SW 1271 (cell line): Measurements from ENCODE around the gene AQP6.
A peak's percentile ranks its signal among the peaks of the same experiment; 100 is the strongest.

Source experiments
- DNase-seq, 2 experiments: peaks; one replicate each; lab custom pipeline; 2025; lab: John Stamatoyannopoulos, UW

The AQP6 gene

DNA sequence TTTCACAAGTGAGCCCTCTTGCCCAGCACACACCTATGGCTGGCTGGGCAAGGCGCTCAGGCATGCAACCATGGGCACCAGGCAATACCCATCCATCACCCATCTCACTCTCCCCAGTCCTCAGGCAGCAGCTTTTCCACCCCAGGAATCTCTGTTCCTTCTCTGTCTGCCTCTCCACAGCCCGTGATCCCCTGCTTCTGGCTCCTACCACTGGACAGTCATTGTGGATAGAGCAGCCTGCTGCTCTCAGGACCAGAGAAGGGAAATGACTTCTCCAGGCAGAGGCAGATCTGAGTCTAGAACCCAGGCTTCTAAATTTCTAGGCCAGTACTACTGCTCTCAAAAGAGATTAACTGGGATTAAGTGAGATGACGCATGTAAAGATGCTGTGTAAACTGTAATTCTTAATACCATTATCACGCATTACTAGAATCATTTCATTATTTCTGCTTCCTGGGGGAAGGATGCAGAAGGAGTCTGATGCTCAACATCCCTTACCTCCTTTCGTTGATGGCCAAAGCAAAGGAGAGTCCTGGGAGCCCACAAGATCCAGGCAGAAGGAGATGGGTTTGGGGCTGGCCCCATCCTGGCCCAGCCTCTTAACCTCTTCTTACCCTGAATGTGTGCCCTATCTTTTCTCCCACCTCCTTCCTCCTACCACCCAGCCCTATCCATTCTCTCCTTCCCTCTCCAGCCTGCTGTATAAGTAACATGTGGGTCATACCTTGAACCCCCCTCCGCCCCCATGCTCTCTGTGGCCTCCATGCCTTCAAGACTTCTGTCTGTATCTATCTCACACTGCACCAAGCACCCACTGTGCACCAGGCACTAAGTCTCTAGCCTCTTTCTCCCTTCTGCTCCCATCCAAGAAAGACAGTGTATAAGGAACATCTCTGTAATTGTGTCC lies 15.8 kb upstream of the AQP6 start:
- DNase-seq: no peak

DNA sequence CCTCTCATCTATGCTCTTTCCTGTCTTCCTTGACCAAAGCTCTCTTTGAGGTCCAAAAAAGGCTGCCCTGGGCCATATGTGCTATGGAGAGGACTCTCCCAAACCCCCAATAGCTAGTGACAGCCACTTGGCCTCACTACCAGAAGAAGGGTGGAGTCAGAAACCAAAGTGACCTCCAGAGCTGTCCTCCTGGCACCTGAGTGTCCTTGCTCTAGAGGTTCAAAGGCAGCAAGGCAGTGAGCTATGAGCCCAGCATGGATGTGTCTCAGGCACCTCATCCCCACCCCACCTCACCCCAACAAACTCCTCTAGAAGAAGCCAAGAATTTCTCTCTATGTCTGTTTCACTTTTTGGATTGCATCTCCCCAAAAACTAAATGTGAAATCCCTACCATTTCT lies 15.2 kb upstream of the AQP6 start:
- DNase-seq: no peak

DNA sequence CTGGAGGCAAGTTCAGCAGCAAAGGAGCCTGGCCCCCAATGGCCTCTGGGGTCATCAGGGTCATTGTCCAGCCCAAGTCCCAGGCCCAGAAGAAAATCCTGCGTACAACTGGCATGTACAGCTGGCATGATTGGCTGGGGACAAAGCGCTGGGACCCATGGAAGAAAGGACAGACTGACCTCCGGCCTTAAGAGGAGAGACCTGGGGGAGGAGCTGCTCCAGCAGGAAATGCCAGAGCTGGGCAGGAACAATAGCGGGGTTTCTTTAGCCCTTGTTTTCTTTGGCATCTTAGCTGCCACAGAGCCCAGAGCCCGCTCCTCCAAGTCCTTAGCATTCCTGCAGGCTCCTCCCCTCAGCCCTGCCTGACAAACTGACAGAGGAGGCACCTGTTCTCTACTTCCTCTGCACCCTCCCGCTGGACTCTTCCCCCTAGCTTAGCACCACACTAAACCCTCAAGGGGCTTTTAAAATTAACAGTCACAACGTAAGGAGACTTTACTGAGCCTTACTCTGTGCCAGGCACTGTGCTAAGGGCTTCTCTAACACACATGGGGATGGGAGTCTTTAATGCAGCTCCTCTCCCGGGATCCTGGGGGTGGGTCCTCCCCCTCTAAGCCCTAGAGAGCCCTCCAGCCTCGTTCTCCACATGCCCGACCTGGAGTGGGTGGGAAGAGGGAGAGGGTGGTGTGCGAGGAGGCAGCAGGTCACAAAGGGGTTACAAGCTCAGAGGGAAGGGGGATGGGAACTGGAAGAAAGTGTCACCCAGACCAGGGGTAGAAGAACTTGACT lies 12.9 kb upstream of the AQP6 start:
- peak in 1 of 2 experiments; percentile 71 for DNase-seq

DNA sequence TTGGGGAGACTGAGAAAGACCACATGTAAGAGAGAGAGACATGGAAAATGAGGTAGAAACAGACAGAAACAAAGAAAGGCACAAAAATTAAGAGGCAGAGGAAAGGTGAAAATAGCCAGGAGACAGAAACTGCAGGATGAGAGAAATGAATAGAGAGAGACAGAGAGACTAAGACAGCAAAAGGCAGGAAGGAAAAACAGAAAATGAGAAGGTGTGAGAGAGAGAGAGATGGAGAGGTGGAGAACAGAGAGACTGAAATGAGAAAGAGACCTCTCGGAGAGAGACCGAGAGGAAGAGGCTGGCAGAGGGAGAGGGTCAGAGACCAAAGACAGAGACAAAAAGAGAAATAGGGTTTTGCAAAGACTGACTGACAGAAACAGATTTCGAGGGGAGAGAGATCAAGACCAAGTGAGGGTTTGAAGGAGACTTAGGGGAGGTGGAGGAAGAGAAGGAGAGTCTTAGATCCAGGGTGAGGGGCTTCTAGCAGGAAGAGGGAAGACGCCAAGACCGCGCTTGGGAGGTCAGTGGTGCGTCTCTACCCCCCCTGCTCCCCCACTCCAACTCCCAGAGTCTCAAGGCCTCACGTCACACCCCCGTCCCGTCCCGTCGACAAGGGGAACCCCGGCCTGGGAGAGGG lies 12.2 kb upstream of the AQP6 start:
- DNase-seq: no peak

DNA sequence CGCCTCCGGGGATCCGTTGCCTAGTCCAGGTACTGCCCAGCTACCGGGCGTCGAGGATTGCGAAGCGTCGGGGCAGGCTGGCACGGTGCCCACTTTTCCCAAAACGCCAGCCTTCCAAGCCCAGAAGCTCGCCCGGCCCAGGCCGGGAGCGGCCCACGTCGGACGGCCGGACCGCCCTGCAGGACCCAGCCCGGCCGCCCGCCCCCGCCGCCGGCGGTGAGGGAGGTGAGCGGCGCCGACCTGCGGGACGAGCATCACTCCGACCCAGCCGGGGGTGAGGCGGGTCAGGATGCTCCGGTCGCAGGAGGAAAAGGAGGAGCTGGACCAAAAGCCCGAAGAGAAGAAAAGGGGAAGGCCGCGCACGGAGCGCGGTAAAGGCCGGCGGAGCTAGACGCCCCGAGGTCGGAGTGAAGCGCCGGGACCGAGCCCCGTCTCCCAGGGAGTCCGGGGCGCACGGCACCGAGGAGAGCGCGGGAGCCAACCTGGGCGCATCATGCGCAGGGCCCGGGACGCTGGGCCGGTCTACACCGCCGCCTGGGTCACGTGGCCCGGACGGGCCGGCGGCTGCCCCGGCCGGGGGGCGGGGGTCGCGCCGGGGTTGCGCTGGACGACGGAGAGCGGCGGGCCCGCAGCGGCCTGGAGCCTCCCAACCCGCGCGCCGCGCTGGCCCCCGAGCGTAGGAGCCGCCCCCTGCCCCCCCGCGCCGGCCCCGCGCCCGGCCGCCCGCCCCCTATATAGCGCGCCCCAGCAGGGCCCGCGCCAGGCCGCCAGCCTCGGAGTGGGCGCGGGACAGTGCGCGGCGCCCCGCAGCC lies 11.4 kb upstream of the AQP6 start, which contains the start of gene AQP5:
AQP5 (plus strand) TSS at position 762 of the 812 bp plus-strand sequence. CDS start 146 bp downstream, outside the sequence.
- DNase-seq: no peak

DNA sequence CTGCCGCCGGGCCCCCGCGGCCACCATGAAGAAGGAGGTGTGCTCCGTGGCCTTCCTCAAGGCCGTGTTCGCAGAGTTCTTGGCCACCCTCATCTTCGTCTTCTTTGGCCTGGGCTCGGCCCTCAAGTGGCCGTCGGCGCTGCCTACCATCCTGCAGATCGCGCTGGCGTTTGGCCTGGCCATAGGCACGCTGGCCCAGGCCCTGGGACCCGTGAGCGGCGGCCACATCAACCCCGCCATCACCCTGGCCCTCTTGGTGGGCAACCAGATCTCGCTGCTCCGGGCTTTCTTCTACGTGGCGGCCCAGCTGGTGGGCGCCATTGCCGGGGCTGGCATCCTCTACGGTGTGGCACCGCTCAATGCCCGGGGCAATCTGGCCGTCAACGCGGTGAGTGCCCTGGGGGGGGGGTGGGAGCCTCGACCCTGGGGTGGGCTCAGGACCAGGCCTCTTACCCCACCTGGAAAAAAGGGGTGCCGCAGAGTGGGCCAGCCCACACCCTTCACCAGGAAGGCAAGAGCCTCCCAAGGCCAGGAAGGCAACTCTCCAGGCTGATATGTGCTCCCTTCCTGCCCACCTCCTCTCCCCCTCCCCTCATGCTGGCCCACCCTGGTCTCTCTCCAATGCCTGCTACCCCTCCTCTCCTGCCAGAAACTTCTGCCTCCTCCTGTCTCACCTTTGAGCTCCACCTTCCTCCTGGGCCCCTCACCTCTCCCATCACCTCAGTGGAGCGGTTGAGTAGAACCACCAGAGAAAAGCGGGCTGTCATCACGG lies 10.6 kb upstream of the AQP6 start:
- no peak for DNase-seq

DNA sequence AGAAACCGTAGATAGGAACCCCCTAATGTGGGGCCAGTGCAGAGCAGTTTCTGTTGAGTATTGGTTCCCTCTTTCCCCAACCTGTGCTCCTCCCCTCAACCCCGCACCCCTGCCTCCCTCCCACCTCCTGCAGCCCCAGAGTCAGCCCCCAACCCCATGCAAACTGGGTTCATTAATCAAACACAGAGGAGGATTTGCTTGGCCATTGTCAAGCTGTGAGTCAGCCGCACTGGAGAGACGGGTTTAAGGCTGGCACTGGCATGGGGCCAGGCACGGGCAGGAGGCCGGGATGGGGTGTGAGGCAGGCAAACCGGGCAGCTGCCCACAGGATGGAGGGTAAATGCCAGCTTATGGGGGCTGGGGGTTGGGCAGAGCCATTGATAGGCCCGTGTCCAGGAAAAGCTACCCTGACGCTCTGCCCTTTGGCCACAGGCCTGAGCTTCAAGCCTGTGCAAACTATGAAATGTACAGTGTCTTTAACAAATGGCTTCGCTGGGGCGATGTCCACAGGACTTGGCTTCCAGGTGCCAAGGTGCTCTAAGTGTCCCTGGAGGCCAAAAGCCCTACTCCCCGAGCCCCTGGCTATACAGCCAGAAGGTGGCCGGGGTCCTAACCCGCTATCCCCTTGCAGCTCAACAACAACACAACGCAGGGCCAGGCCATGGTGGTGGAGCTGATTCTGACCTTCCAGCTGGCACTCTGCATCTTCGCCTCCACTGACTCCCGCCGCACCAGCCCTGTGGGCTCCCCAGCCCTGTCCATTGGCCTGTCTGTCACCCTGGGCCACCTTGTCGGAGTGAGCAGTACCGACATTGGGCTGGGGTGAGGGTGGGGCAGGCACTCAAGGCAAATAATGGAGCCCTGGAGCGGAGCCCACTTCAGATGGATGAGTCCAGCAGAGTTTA lies 9.6 kb upstream of the AQP6 start:
- DNase-seq: no peak

DNA sequence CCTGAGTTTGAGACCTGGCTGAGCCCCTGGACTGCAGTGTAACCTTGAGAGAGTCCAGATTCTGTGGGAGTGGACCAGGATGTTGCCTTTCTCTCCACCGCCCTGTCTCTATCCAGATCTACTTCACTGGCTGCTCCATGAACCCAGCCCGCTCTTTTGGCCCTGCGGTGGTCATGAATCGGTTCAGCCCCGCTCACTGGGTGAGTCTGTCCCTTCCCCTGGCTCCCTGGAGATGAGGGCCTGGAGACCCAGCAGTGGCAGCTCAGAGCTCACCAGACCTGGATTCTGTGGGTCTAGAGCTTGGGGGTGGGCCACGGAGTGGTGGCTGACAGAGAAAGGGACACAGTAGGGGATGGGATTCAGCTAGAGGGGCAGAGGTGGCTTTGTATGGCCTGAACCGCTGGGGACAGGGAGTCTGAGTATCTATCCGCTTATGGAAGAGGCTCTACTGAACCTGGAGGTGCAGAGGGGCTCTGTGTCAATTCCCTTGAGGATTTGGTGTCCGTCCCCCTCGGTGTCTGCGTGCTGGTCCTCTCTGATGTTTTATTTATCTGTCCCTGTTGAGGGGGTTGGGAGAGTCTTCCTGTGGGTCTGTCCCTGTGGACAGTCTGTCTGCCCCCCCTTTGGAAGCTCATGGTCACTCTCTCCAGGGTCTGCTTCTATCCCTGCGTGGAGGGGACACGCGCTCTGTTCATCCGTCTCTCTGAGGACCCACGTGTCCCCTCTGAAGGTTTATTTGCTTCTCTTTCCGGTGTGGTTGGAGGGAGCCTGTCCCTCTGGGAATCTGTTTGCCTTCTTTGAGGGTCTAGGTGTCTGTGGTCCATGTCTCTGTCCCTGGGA lies 8.6 kb upstream of the AQP6 start:
- no peak for DNase-seq

DNA sequence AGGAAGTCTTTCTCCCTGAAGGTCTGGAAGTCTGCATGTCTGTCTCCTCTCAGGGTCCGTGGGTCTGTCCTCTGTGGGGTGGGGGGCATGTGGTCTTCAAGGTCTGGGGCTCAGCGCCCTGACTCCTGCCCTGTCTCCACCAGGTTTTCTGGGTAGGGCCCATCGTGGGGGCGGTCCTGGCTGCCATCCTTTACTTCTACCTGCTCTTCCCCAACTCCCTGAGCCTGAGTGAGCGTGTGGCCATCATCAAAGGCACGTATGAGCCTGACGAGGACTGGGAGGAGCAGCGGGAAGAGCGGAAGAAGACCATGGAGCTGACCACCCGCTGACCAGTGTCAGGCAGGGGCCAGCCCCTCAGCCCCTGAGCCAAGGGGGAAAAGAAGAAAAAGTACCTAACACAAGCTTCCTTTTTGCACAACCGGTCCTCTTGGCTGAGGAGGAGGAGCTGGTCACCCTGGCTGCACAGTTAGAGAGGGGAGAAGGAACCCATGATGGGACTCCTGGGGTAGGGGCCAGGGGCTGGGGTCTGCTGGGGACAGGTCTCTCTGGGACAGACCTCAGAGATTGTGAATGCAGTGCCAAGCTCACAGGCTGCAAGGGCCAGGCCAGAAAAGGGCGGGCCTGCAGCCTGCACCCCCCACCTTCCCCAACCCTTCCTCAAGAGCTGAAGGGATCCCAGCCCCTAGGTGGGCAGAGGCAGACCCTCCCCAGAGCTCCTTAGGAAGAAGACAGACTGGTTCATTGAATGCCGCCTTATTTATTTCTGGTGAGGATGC lies 7.7 kb upstream of the AQP6 start:
- DNase-seq: no peak

DNA sequence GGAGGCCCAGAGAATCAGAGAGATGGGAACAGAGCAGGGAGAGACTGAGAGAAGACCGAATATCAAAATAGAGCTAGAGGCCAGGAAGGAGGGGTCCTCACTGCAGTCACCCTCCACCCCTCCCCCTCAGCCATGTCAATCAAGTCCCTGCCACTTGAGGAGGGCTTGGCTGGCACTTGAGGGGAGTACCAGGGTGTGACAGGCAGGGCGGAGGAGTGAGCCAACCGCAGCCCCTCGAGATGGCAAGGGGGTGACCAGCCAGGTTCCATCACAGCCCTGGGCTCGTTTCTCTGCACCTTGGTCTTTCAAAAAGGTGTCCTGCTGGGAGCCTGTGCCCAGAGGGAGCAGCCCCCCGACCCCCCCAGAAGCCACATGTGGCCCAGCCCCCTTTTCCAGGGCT lies 6.9 kb upstream of the AQP6 start:
- no peak for DNase-seq

DNA sequence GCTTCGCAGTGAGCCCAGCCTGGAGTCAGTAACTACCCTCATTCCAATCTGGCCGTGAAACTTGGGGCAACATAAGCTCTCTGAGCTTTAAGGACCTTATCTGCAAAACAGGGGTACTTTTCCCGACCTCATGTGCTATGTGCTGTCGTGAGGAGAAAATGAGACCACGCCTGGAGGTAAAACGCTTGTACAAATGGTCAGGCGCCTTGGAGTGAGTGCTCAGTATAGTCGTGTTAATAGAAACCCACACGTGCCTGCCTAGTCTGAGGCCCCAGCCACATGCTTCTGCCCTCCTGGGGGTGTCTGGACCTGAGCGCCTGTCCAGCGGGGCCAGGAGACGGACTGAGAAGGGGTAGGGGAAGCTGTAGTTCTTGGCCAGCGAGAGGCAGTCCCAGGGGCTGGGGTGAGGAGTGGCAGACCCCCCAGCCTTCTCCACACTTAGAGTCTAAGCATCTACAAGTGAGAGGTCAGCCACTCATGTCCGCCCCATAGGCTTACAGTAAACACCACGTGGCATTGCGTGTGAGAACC lies 6.2 kb upstream of the AQP6 start:
- DNase-seq: no peak

DNA sequence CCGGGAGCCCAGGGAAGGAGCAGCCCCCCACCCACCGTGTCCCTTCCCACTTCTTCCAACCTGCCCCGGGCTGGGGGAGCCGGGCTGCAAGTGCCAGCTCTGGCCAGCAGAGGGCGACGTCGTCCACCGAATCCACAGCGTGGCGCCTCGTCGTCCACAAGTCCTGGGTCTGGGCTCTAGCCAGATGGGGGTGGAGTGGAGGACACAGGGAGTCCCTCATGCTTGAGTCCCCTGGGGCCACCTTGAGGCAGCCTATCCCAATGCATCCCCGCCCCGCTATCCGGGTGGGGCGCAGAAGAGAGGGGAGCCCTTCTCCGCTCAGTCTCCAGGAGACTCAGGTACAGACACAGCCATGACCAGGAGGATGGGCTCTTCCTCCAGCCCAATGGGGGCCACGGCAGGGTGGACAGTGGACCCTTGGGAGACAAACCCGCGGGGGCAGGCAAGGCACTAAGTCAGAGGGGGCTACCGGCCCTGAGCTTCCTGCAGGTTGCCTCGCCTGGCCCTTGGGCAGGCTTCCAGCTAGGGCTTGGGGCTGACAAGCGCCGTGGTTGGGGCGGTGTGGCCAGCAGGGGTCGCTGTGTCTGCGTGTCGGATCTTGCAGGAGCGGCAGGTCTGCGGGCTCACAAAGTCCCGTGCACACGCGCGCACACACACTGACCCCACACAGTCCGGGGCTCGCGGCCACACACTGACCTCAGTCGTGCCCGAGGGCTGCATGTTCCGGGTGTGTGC lies 5.5 kb upstream of the AQP6 start:
- peak; percentile 28 to 54 for DNase-seq

DNA sequence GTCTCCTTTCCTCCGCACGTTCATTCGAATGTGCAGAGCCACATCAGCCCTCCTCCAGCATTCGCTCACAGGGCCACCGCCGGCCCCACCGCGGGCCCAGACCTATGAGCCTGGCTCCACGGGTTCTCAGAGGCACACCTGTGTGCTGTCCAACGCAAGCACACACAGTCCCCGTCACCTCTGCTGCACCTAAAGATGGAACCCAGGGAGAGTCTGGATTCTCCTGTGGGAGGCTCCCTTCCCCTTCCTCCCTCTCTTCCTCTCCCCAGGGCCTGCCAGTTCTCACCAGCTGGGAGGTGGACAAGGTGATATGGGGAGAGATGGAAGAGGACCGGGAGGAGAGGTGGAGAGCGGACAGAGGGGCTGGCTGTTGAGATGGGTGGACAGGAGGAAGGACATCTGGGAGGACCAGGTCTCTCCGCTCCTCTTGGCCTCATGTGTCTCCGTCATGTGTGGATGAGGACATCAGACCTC lies 4.9 kb upstream of the AQP6 start:
- DNase-seq: no peak

DNA sequence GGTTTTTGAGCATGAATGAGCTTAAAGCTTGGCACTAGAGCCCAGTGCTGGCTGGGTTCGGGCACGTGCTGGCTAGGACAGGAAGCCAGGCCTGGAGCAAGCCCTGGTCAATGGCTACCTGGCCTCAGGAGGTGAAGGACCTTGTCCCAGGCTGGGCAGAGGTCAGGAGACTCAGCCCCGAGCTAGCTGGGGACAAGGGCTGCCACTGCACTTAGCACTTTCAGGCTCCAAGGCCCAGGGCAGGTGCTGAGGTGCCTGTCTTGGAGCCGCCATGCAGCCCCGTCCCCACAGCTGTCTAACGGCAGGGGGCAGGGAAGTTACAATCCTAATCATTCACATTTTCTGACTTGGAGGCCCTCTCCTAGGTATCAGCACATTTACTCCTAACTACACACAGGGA lies 4.3 kb upstream of the AQP6 start:
- no peak for DNase-seq

DNA sequence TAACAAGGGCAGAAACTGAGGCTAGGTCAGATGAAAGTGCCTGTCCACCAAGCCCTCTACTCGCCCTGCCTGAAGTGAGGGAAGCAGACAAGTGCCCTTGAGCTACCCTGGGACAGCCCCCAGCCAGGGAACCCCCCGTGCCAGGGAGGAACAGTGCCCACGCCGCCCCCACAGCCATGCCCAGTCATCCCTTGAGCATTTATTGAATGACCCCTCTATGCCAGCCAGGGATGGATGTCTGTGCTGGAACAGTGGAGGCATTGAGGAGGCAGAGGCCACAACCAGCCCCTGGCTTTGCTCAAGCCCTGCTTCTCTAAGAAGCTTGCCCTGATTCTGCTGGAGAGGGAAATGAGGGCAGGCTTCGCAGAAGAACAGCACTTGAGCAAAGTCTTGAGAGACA lies 3.7 kb upstream of the AQP6 start:
- no peak for DNase-seq

DNA sequence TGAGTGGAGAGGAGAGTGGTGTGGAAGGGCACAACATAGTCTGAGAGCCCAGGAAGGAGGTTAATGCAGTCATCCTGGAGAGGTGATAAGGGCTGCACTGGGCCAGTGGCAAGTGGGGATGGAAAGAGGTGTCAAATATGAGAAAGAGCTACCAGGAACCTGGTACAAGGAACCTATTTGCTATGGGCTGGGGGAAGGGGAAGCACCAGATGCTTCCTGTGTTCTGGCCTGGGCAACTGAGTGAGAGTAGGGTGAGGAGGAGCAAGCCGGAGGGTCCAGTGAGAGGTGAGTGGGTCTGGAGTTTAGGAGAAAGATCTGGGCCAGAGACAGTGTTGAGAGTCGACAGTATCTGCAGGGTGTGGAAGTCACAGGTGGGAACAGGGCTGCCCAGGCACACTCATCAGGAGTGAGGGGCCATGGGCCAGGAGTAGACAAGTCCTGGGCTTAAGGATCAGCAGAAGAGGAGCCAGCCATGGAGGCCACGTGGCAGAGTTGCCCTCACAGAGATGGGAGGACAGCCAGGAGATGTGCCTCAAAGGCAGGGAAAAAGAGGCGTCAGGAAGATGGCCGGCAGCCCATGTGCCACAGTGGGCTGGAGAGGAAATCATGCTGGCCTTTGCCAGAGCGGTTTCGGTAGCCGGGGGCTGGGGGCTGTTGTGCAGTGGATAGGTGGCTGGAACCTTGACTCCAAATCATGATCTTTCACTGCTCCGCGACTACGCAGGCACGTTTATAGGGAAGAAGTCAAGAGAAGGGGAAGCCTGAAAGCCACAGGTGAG lies 2.9 kb upstream of the AQP6 start:
- no peak for DNase-seq
